ENCODE results near the gene JCAD.

DNA sequence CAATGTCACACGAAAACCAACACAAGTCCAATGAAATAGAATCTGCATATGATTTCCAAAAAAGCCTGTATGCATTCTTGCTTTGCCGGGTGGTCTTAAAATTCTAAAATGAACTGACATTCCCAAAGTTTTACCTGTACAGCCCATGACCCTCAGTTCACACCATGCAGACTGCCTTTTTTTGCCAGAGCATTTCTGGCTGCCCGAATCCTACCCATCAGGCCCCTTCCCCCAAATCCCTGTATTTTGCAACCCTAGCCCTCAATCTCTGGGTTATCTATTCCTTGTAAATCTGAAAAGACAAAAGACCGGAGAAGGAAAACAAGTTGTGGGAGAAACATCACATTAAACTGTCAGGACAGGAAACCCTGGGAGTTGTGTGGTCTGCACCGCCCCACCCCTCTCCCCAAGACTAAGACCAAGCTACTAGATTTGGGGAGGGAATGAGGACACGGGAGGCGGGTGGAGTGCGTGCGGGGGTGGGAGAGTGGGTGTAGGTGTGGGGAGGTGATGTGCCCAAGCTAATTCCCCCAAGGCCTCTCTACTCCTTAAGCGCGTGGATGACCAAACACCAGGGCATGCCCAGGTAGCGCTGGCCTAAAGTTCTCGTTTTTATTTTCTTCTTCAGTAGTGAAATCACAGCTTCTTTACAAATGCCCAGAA, 1.4 kb downstream of the JCAD start:
- TF ChIP-seq, protein P1, sequence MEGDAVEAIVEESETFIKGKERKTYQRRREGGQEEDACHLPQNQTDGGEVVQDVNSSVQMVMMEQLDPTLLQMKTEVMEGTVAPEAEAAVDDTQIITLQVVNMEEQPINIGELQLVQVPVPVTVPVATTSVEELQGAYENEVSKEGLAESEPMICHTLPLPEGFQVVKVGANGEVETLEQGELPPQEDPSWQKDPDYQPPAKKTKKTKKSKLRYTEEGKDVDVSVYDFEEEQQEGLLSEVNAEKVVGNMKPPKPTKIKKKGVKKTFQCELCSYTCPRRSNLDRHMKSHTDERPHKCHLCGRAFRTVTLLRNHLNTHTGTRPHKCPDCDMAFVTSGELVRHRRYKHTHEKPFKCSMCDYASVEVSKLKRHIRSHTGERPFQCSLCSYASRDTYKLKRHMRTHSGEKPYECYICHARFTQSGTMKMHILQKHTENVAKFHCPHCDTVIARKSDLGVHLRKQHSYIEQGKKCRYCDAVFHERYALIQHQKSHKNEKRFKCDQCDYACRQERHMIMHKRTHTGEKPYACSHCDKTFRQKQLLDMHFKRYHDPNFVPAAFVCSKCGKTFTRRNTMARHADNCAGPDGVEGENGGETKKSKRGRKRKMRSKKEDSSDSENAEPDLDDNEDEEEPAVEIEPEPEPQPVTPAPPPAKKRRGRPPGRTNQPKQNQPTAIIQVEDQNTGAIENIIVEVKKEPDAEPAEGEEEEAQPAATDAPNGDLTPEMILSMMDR (IDR thresholded peaks at IDR 0.05; ENCODE audit: insufficient read depth, low read depth, low read length), result no peak
- TF ChIP-seq EZH2 (IDR thresholded peaks at IDR 0.05; ENCODE audit: insufficient read depth, low read length), result no peak

All from astrocyte (in vitro differentiated cells and primary cell).